NT2/D1 (cell line): ENCODE results near the gene FAM83D.

Experiments
- DNase-seq: peaks from one replicate; pipeline ENCODE4 v3.0.0-alpha.2; 2011; ENCODE audit warnings: low read depth, low spot score
- H3K27me3 ChIP-seq: 2 replicates; pipeline ENCODE4 v1.6.0; 2011; ENCODE audit warnings: mild to moderate bottlenecking; ENCODE audit not compliant: insufficient read length, insufficient read depth
- H3K36me3 ChIP-seq: 2 replicates; pipeline ENCODE4 v1.6.1; 2011; ENCODE audit warnings: mild to moderate bottlenecking, low read length, mixed read lengths; ENCODE audit not compliant: insufficient read depth, insufficient read length
- H3K4me1 ChIP-seq: 2 replicates; pipeline ENCODE4 v1.5.1; 2011; ENCODE audit not compliant: insufficient read depth, insufficient read length
- H3K4me3 ChIP-seq: 2 replicates; pipeline ENCODE4 v1.5.1; 2011; ENCODE audit warnings: low read depth; ENCODE audit not compliant: insufficient read length
- H3K9ac ChIP-seq: 2 replicates; pipeline ENCODE4 v1.6.0; 2011; ENCODE audit warnings: low read depth; ENCODE audit not compliant: insufficient read length
- H3K9me3 ChIP-seq: 2 replicates; pipeline ENCODE4 v1.5.1; 2011; ENCODE audit warnings: mild to moderate bottlenecking, low read length; ENCODE audit not compliant: insufficient read depth
- SUZ12 ChIP-seq: IDR thresholded peaks from 2 replicates; pipeline ENCODE4 v1.6.1; 2011; ENCODE audit not compliant: insufficient read length, insufficient read depth; ENCODE audit errors: extremely low read depth
- YY1 ChIP-seq: IDR thresholded peaks from 2 replicates; pipeline ENCODE4 v1.6.1; 2011; ENCODE audit not compliant: insufficient read length, insufficient read depth
- ZNF274 ChIP-seq: IDR thresholded peaks from 2 replicates; pipeline ENCODE4 v1.6.1; 2011; ENCODE audit warnings: mild to moderate bottlenecking, low read depth, low read length

Gene FAM83D

GRCh38 chr20:38997622-38998021, 71.4 kb downstream of the FAM83D start:
- H3K27me3 ChIP-seq = no peaks in the 10 kb centered on the region
- no peak overlapping the region for H3K4me3 ChIP-seq
- H3K9me3 ChIP-seq = no peaks in the 10 kb centered on the region
- DNase-seq = no peak
- H3K4me1 ChIP-seq = no peaks in the 10 kb centered on the region
- TF ChIP-seq YY1 = no peak
- no peak for TF ChIP-seq ZNF274
- no peak for TF ChIP-seq SUZ12
- peaks cover 75% of the 10 kb centered on the region for H3K36me3 ChIP-seq
- no peak overlapping the region for H3K9ac ChIP-seq

DNA sequence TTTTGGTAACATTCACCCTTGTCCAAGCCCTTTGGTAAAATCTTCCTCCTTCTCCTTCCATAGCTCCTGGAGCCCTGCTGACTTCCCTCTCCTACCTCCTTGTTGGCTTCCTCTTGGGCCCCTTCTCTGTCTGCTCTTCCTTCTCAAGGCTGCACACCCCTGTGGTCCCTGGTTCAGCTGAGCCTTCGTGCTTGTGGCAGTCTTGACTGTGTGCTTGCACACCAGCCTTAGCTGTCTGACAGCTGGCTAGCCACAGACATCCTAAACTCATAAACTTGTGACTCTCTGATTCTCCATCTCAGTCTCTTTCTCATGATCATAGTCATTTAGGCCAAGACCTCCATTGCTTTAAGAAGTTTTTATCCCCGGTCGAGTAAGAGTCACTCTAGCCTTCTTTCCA, 73.0 kb downstream of the FAM83D start:
- no peak for TF ChIP-seq SUZ12
- H3K4me3 ChIP-seq = no peak overlapping the region
- H3K4me1 ChIP-seq = no peaks in the 10 kb centered on the region
- H3K9me3 ChIP-seq = no peaks in the 10 kb centered on the region
- DNase-seq = no peak
- H3K9ac ChIP-seq = no peak overlapping the region
- no peaks in the 10 kb centered on the region for H3K27me3 ChIP-seq
- peaks cover 84% of the 10 kb centered on the region for H3K36me3 ChIP-seq

DNA sequence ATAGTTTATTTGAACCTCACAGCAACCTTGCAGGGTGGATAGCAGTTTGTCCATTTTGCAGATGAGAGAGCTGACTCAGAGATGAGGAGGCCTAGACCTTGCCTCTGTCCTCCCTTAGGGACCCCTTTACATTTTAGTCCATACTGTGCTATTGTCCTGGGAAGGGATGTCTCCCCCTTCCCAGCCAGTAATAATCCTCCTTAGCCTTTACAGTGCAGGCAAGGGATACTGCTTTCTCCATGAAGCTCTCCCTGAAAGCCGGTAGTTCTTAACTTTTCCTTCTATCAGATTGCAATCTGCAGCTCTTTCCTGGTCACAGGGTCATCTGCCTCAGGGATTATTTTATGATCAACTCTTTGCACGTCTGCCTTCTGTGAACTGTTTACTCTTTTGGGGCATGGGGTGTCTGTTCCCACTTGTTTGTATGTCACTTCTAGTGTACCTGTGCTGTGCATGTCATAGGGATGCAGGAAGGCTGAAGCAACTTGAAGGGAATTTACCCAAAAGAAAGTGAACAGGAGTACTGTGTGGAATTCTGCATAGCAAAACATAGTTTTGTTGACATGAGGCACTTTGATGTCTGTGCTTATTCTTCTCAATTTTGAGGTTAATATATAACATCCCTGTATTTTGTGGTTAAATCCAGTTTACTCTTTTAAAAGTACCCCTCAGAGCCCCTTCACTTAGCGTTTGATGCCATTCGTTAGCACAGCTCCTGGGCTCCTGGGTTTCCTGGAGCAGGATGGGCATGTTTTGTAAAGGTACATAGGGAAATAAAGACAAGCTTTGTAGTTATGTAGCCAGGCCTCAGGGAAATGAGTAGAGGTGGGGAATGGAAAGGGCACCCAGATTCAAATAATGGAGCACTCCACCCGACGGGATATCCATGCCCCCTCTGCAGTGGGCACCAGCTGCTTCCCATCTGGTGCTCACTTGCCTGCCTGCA, 74.0 kb downstream of the FAM83D start:
- no peaks in the 10 kb centered on the region for H3K4me1 ChIP-seq
- DNase-seq = no peak
- no peaks in the 10 kb centered on the region for H3K9me3 ChIP-seq
- H3K9ac ChIP-seq = no peak overlapping the region
- peaks cover 87% of the 10 kb centered on the region for H3K36me3 ChIP-seq
- TF ChIP-seq YY1 (no peak), SUZ12 (no peak), ZNF274 (no peak)
- H3K4me3 ChIP-seq = no peak overlapping the region
- H3K27me3 ChIP-seq = no peaks in the 10 kb centered on the region
